OCI-LY3 (cell line): Measurements from ENCODE around the gene HSD3B7.

Source experiments
- H2AFZ ChIP-seq: fragments of 200-600, 300-600 bp; shearing (Covaris generic); 2 replicates; pipeline ENCODE4 v1.6.0; 2014; ENCODE audit warnings: antibody characterized with exemption, low read depth, low read length
- H3K27ac ChIP-seq: fragments of 200-600, 300-600 bp; sonication (generic); 2 replicates; pipeline ENCODE4 v1.5.1; 2014; ENCODE audit warnings: mild to moderate bottlenecking, low read length, moderate library complexity, mixed read lengths
- H3K27me3 ChIP-seq: fragments of 200-600, 300-600 bp; sonication (generic); 2 replicates; pipeline ENCODE4 v1.6.1; 2014; ENCODE audit warnings: low read depth, low read length, mixed read lengths
- H3K36me3 ChIP-seq: fragments of 200-600, 300-600 bp; sonication (generic); replicated peaks from 2 replicates; pipeline ENCODE3; 2014; ENCODE audit warnings: low read depth, low read length, mixed read lengths
- H3K4me1 ChIP-seq: fragments of 300-600, 200-600 bp; sonication (generic); 2 replicates; pipeline ENCODE4 v1.6.1; 2014; ENCODE audit warnings: low read length, mixed read lengths
- H3K4me2 ChIP-seq: fragments of 200-600, 300-600 bp; sonication (generic); 2 replicates; pipeline ENCODE4 v1.6.1; 2014; ENCODE audit warnings: low read length, mixed read lengths
- H3K4me3 ChIP-seq: fragments of 300-600, 200-600 bp; sonication (generic); 2 replicates; pipeline ENCODE4 v1.5.1; 2014; ENCODE audit warnings: antibody characterized with exemption, mild to moderate bottlenecking, low read length, moderate library complexity
- H3K79me2 ChIP-seq: fragments of 300-600, 200-600 bp; shearing (Covaris generic); 2 replicates; pipeline ENCODE4 v1.6.1; 2014; ENCODE audit warnings: mild to moderate bottlenecking, low read length, mixed read lengths
- H3K9ac ChIP-seq: fragments of 300-600, 200-600 bp; shearing (Covaris generic); 2 replicates; pipeline ENCODE4 v1.6.0; 2014; ENCODE audit warnings: mild to moderate bottlenecking, low read length, moderate library complexity
- H3K9me3 ChIP-seq: fragments of 200-600, 300-600 bp; shearing (Covaris generic); 2 replicates; pipeline ENCODE4 v1.6.1; 2014; ENCODE audit warnings: low read length, mixed read lengths; ENCODE audit not compliant: insufficient read depth
- H4K20me1 ChIP-seq: fragments of 200-600, 300-600 bp; sonication (generic); 2 replicates; pipeline ENCODE4 v1.6.1; 2016; ENCODE audit warnings: low read length, mixed read lengths; ENCODE audit not compliant: insufficient read depth
- EZH2phosphoT487 ChIP-seq: fragments of 200-600 bp; shearing (Covaris generic); IDR thresholded peaks from 2 replicates; pipeline ENCODE4 v1.6.1; 2018; ENCODE audit warnings: antibody characterized with exemption, mixed run types, low read depth
- TF ChIP-seq, protein P1 (sequence below): fragments of 200-600, 300-600 bp; sonication (generic); IDR thresholded peaks from 2 replicates; pipeline ENCODE4 v1.5.1; 2014; ENCODE audit warnings: antibody characterized with exemption, low read length, low read depth

Gene HSD3B7

DNA sequence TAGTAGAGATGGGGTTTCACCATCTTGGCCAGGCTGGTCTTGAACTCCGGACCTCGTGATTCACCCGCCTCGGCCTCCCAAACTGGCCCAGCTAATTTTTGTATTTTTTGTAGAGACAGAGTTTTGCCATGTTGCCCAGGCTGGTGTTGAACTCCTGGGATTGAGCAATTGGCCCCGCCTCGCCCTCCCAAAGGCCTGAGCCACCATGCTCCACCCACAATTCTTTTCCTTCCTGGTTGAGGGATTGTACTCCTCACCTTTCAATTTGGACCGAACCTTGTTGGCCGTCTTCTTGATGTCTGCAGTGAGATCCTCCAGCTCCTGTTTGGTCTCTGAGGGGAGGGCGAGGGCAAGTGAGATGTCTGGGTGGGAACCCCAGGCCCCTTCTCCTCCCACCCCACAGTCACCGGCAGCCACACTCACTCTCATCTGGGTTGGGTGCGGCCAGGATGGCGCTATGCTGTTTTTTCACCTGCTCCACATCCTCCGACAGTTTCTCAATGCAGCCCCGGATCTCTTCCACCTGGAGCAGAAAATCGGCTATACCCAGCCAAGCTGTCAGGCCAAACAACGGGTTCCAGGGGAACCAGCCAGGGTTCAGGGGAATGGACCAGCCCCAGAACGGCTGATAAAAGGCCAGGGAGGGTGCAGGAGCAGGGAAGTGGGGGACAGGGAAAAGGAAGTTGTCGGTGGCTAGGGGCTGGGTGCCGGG, 15.8 kb downstream of the HSD3B7 start:
- Histone ChIP-seq H2AFZ (no peak overlapping the region), H3K27ac (no peak overlapping the region), H3K36me3 (no peaks in the 10 kb centered on the region), H3K4me3 (no peak overlapping the region), H3K4me1 (peaks cover 4% of the 10 kb centered on the region; the same call in 1 of the 2 replicates), H3K27me3 (0 out of 2 replicates have a peak, but pooled peaks cover 7% of the 10 kb centered on the region), H3K9ac (no peak overlapping the region), H4K20me1 (no peaks in the 10 kb centered on the region), H3K79me2 (no peaks in the 10 kb centered on the region), H3K4me2 (no peak overlapping the region), H3K9me3 (no peaks in the 10 kb centered on the region)
- TF ChIP-seq, protein P1, sequence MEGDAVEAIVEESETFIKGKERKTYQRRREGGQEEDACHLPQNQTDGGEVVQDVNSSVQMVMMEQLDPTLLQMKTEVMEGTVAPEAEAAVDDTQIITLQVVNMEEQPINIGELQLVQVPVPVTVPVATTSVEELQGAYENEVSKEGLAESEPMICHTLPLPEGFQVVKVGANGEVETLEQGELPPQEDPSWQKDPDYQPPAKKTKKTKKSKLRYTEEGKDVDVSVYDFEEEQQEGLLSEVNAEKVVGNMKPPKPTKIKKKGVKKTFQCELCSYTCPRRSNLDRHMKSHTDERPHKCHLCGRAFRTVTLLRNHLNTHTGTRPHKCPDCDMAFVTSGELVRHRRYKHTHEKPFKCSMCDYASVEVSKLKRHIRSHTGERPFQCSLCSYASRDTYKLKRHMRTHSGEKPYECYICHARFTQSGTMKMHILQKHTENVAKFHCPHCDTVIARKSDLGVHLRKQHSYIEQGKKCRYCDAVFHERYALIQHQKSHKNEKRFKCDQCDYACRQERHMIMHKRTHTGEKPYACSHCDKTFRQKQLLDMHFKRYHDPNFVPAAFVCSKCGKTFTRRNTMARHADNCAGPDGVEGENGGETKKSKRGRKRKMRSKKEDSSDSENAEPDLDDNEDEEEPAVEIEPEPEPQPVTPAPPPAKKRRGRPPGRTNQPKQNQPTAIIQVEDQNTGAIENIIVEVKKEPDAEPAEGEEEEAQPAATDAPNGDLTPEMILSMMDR = no peak
- TF ChIP-seq EZH2phosphoT487 = no peak

DNA sequence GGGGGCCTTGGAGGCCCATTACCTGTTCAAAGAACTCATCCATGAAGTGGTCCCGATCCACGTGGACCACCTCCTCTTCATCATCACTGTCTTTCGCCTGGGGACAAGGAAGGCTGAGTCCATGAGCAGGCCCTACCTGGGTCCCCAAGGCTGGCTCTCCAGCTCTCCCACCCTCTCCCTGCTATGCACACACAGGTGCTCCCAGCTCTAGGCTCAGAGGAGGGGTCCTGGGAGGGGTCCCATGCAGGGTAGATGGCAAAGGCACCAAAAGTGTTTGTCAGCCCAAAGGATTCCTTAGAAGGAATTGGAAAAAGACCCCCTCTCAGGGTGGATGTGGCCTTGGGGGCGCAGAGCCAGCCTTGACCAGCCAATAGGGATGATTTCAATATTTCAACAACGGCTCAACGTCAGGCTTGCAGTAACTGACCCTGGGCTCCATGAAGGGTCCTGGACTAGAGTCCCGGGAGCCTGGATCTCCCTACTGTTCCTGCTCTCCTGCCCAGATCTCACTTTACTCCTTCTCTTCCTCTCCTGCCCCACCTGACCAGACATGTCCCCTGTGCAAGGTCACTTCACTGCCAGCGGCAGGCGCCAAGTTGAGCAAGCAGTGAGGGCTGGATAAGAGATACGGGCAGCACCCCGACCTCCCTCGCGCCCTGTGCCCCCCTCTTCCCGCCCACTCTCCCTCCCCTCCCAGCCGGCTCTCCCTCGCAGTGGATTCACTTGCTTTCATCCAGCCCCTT, 16.7 kb downstream of the HSD3B7 start:
- H3K27ac ChIP-seq = no peak overlapping the region
- H3K9ac ChIP-seq = no peak overlapping the region
- TF ChIP-seq, protein P1 = no peak
- TF ChIP-seq EZH2phosphoT487 = no peak
- H3K4me2 ChIP-seq = no peak overlapping the region
- H3K4me1 ChIP-seq = peaks cover 3% of the 10 kb centered on the region; the same call in 1 of the 2 replicates
- H3K79me2 ChIP-seq = no peaks in the 10 kb centered on the region
- H3K27me3 ChIP-seq = 0 out of 2 replicates have a peak, but pooled peaks cover 7% of the 10 kb centered on the region
- H2AFZ ChIP-seq = no peak overlapping the region
- H4K20me1 ChIP-seq = no peaks in the 10 kb centered on the region
- H3K36me3 ChIP-seq = no peaks in the 10 kb centered on the region
- no peak overlapping the region for H3K4me3 ChIP-seq
- no peaks in the 10 kb centered on the region for H3K9me3 ChIP-seq

DNA sequence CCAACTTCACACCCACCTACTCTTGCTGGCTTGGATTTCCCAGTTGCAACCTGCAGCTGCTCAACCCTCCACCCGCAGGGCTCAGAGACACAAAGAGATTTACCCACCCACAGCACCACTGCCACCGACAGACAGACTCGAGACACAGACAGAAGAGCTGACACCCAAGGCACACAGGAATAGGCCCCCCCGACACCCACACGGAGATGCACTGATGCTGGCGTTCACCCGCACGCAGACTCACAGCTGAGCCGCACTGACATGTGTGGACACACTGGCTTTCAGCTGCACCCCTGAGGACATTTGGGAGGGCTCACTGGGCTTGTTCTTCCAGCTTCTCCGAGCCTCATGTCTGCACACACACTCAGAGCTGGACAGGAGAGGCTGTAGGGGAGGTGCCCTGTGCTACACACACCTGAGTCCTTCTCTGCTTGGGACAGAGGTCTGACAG, 17.3 kb downstream of the HSD3B7 start:
- Histone ChIP-seq H3K4me3 (no peak overlapping the region), H3K27ac (no peak overlapping the region), H3K4me1 (peaks cover 3% of the 10 kb centered on the region; the same call in 1 of the 2 replicates), H3K9me3 (no peaks in the 10 kb centered on the region), H3K9ac (no peak overlapping the region), H3K36me3 (no peaks in the 10 kb centered on the region), H3K27me3 (0 out of 2 replicates have a peak, but pooled peaks cover 7% of the 10 kb centered on the region), H3K79me2 (no peaks in the 10 kb centered on the region), H2AFZ (no peak overlapping the region), H4K20me1 (no peaks in the 10 kb centered on the region), H3K4me2 (no peak overlapping the region)
- TF ChIP-seq, protein P1 = no peak
- no peak for TF ChIP-seq EZH2phosphoT487

DNA sequence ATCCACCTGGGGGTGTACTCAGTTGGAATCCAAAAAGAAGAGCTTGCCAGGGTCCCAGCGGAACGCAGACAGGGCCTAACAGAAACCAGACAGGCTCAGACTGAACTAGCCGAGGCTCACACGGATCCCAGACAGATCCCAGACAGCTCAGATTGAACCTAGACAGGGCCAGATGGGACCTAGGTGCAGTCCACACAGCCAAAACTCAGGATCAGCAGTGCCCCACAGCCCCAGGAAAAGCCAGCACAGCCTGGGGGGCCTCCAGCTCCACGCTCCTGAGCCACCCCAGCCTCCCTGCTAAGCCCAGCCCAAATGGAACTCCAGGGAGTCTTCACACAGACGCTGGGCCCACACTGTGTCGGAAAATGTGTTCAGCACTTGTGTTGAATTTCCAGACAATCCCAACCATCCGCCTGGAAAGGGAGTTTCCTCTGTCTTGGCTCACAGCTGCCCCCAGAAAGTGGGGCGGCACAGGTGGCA, 17.9 kb downstream of the HSD3B7 start:
- Histone ChIP-seq H3K4me3 (no peak overlapping the region), H3K4me2 (no peak overlapping the region), H3K4me1 (no peaks in the 10 kb centered on the region), H3K36me3 (no peaks in the 10 kb centered on the region), H3K79me2 (no peaks in the 10 kb centered on the region), H3K27ac (no peak overlapping the region), H3K27me3 (0 out of 2 replicates have a peak, but pooled peaks cover 2% of the 10 kb centered on the region), H3K9ac (no peak overlapping the region), H4K20me1 (no peaks in the 10 kb centered on the region), H3K9me3 (no peaks in the 10 kb centered on the region), H2AFZ (no peak overlapping the region)
- no peak for TF ChIP-seq EZH2phosphoT487
- TF ChIP-seq, protein P1 = no peak
